T47D (cell line): ENCODE results near the gene PPP1R9A.
"Not testable (repeated sequence)": the region's sequence is repeated elsewhere in the genome, so short reads cannot be mapped to it uniquely, and the experiment has no call there.

Experiments used
- DNase-seq, 2 experiments: peaks; one replicate each; pipeline versions ENCODE4 v3.0.0 to v3.0.0-alpha.2; 2011 to 2012; ENCODE audit warnings: low read depth in 1 of 2, low spot score in 1 of 2
- JUND ChIP-seq: IDR thresholded peaks from 2 replicates; pipeline ENCODE4 v1.6.1; 2012; ENCODE audit warnings: low read depth
- in situ Hi-C: cut with HindIII; loops from 2 replicates; pipeline ENCODE4 v1.10.0; 2016; ENCODE audit warnings: low sequenced_read_pairs, low pct_unique_long_range_greater_than_20kb

Gene PPP1R9A

GRCh38 chr7:94970085-94970576 is 62.7 kb downstream of the PPP1R9A start:
- no peak for TF ChIP-seq JUND
- no peak for DNase-seq
- in situ Hi-C loops: no loop called here

DNA sequence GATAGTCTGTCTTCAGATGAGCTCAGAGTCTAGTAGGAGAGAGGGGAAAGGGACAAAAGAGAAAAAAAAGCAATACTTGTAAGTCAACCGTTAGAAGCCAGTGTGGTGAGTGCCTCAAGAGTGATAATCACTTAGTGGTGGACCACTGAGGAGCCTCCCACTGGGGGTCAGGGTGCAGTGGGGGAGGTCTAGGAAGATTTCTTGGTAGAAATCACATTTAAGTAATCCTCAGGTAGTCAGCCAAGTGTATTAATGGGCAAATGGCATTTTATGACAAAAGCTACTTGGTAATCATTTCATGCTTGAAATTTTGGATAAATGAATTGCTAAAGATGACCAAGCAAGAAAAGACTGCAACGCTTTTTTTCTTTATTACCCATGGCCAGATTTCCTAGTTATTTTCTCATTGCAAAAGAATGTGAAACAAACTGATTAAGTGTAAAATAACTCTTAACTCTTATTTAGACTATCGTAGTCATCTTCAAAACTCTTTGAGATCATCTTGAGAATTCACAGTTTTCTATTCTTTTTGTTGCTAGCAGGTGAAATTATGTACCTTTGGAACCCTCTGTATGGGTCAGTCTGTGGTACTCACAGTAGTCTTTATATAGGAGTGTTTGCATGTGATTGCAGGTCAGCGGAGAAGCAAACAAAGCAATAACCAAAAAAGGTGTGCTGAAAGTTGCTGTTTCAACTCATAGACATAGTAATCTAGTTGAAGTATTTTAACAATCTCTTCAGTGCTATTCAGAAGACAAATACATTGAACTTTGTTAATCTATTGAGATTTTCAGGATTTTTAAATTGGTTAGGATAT is 63.9 kb downstream of the PPP1R9A start:
- in situ Hi-C loops: no loop called here
- no peak for DNase-seq
- no peak for TF ChIP-seq JUND

DNA sequence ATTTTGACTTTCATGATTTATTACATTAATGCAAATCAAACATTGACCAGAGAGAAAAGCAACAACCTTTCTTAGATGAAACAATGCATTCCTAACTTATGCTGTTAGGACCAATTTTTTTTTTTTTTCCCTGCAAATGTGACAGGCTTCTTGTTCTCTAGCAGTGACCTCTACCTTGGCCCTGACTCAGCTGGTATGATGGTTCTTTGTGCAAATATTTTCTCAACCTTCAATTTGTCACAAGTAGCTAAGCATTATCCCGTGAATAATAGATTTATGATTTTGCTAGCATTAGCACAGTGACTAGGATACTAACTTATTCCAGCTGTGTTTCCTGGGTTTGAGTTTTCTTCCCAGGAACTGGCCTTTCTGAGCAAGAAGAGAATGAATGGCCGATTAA is 64.9 kb downstream of the PPP1R9A start:
- no peak for TF ChIP-seq JUND
- DNase-seq: no peak
- in situ Hi-C loops: no loop called here

GRCh38 chr7:94973844-94974243 is 66.5 kb downstream of the PPP1R9A start:
- no peak for DNase-seq
- in situ Hi-C loops: no loop called here
- no peak for TF ChIP-seq JUND

- no peak for DNase-seq
- TF ChIP-seq JUND: no peak
- in situ Hi-C loops: no loop called here
These were observed 67.0 kb downstream of the PPP1R9A start for GRCh38 chr7:94974423-94974822.

- no peak for TF ChIP-seq JUND
- in situ Hi-C loops: no loop called here
- no peak for DNase-seq
These were observed 67.9 kb downstream of the PPP1R9A start for GRCh38 chr7:94975336-94975735.

GRCh38 chr7:94980418-94981142 is 73.2 kb downstream of the PPP1R9A start:
- in situ Hi-C loops: no loop called here
- TF ChIP-seq JUND: no peak
- no peak for DNase-seq

GRCh38 chr7:94995921-94996320 is 88.5 kb downstream of the PPP1R9A start:
- in situ Hi-C loops: no loop called here
- TF ChIP-seq JUND: no peak
- no peak for DNase-seq

GRCh38 chr7:94996369-94996768 is 89.0 kb downstream of the PPP1R9A start:
- no peak for DNase-seq
- in situ Hi-C loops: no loop called here
- no peak for TF ChIP-seq JUND

DNA sequence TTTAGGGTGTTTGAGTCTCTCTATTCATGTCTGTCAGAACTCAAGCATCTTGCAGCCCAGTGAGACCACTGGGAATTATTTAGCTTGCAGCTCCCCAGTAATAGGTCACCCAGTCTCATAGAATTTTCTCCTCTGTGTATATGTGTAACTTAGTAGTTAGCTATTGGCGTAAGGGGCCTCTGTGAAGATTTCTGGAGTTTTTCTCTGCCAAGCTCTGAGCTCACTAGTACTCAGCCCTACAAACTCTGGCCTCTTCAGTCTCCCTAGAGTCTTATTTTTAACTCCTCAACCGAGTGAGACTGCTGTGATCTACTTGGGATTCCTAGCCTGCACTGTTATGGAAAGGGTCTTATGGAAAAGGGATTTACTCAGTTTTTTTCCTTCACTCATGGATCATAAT is 90.2 kb downstream of the PPP1R9A start:
- no peak for DNase-seq
- no peak for TF ChIP-seq JUND
- in situ Hi-C loops: no loop called here

- in situ Hi-C loops: no loop called here
- no peak for TF ChIP-seq JUND
- DNase-seq: no peak
These were observed 91.1 kb downstream of the PPP1R9A start for GRCh38 chr7:94998266-94999068.

DNA sequence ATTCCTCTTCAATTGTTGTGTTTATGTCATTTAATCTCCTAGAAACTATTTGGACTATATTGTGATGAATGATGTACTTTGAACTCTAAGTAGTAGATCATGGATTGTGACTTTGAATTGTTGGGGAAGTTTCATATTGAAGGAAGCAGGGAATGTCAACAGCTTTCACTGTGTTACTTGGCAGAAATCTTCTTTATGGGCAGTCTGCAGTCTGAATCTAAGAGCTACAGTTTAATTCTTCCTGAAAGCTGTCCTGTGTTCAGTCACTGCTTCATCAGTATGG is 91.6 kb downstream of the PPP1R9A start:
- in situ Hi-C loops: no loop called here
- DNase-seq: no peak
- no peak for TF ChIP-seq JUND

DNA sequence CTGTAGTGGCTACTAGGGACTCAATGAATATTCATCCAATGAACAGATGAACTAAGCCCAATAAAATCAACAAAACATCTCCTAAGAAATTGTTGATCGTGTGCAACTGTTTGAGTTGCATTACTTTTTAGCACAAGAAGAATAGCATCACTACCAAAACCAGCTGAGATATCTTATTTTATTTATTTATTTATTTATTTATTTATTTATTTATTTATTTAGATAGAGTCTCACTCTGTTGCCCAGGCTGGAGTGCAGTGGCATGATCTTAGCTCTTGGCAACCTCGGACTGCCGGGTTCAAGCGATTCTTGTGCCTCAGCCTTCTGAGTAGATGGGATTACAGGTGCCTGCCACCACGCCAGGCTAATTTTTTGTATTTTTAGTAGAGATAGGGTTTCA is 92.2 kb downstream of the PPP1R9A start:
- not testable (repeated sequence) for DNase-seq

More for the DNA sequence above, 92.2 kb downstream of the PPP1R9A start:
- in situ Hi-C loops: not testable (repeated sequence)
